Ascending aorta (tissue), 2 donors: Measurements from ENCODE around the gene NEK7. TPM values are rescaled to one million over a fixed set of nuclear protein-coding genes. Genes with fewer than 3 reads are reported as not detected.
"Not testable (repeated sequence)": the region's sequence is repeated elsewhere in the genome, so short reads cannot be mapped to it uniquely, and the experiment has no call there.

ENCODE experiments used
- DNase-seq, 2 donors: peaks; one replicate each; pipeline ENCODE4 v3.0.0-alpha.2; 2019; ENCODE audit warnings: low spot score in 2 of 2
- H3K27ac ChIP-seq, 2 donors: fragments of 200-600 bp; sonication (generic); one replicate each; pipeline ENCODE4 v1.5.1; 2016 to 2017; ENCODE audit warnings: mild to moderate bottlenecking in 1 of 2
- H3K27me3 ChIP-seq: fragments of 200-600 bp; sonication (generic); one replicate; pipeline ENCODE4 v1.5.1; 2017
- H3K36me3 ChIP-seq, 2 donors: fragments of 200-600 bp; sonication (generic); one replicate each; pipeline ENCODE4 v1.5.1; 2016
- H3K4me1 ChIP-seq, 2 donors: fragments of 200-600 bp; sonication (generic); one replicate each; pipeline ENCODE4 v1.5.1; 2016 to 2017; ENCODE audit warnings: mild to moderate bottlenecking in 1 of 2
- H3K4me3 ChIP-seq, 2 donors: fragments of 200-600 bp; sonication (generic); one replicate each; pipeline ENCODE4 v1.5.1; 2016 to 2017; ENCODE audit warnings: mild to moderate bottlenecking in 1 of 2
- H3K9me3 ChIP-seq, 2 donors: fragments of 200-600 bp; sonication (generic); one replicate each; pipeline ENCODE4 v1.5.1; 2016
- intact Hi-C: fragments of 100-400 bp; cut with DNase I; formaldehyde crosslinking; loops from one replicate; pipeline ENCODE4 v1.15.1; 2023
- total RNA-seq: library from RNA; depleted of rRNA; stranded (reverse); fragments of >200 nt; gene quantifications from one replicate; pipeline ENCODE4 v1.1.0, GENCODE V29; 2016
- TF ChIP-seq, protein P1 (sequence below), 3 experiments: fragments of 200-600 bp in 2 of 3; fragments of 450-650 bp in 1 of 3; sonication (generic) in 2 of 3; IDR thresholded peaks; one replicate each; pipeline ENCODE4 v1.5.1; 2016 to 2019; ENCODE audit warnings: antibody characterized with exemption in 3 of 3, mild to moderate bottlenecking in 1 of 3, moderate library complexity in 1 of 3

NEK7 gene
- total RNA-seq, 1 donor from 2014 or later, result 43.6 TPM

DNA sequence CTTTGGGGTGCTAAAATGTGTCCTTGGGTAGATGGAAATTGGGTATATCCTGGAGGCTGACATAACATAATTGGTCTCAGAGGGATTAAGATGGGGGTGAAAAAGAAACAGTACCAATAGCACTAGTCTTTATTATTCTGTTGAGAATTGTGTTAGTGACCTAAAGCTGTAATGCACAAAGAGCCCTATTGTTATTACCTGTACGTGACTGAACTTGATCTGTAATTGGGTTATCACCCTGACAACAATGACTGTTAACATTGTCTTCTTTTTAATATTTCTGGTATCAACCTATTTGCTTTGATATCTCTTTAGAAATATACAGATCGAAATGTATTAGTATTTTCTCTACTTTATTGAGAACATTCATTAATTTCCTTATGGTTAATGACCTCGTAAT is 147.6 kb downstream of the NEK7 start:
- no peak for DNase-seq
- no peak overlapping the region for H3K4me3 ChIP-seq
- H3K27ac ChIP-seq, result no peak overlapping the region
- TF ChIP-seq, protein P1, sequence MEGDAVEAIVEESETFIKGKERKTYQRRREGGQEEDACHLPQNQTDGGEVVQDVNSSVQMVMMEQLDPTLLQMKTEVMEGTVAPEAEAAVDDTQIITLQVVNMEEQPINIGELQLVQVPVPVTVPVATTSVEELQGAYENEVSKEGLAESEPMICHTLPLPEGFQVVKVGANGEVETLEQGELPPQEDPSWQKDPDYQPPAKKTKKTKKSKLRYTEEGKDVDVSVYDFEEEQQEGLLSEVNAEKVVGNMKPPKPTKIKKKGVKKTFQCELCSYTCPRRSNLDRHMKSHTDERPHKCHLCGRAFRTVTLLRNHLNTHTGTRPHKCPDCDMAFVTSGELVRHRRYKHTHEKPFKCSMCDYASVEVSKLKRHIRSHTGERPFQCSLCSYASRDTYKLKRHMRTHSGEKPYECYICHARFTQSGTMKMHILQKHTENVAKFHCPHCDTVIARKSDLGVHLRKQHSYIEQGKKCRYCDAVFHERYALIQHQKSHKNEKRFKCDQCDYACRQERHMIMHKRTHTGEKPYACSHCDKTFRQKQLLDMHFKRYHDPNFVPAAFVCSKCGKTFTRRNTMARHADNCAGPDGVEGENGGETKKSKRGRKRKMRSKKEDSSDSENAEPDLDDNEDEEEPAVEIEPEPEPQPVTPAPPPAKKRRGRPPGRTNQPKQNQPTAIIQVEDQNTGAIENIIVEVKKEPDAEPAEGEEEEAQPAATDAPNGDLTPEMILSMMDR (IDR thresholded peaks at IDR 0.05), result no peak
- no peaks in the 10 kb centered on the region for H3K27me3 ChIP-seq
- intact Hi-C loops, result no loop called here
- H3K9me3 ChIP-seq, result no peaks in the 10 kb centered on the region
- peaks cover 0 to 3% of the 10 kb centered on the region in 2 donors for H3K36me3 ChIP-seq
- no peaks in the 10 kb centered on the region for H3K4me1 ChIP-seq

DNA sequence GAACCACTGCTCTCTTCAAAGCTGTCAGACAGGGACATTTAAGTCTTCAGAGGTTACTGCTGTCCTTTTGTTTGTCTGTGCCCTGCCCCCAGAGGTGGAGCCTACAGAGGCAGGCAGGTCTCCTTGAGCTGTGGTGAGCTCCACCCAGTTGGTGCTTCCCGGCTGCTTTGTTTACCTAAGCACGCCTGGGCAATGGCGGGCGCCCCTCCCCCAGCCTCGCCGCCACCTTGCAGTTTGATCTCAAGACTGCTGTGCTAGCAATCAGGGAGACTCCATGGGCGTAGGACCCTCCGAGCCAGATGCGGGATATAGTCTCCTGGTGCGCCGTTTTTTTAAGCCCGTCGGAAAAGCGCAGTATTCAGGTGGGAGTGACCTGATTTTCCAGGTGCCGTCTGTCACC is 158.0 kb downstream of the NEK7 start:
- intact Hi-C loops, H3K4me3 ChIP-seq, H3K4me1 ChIP-seq: not testable (repeated sequence)

DNA sequence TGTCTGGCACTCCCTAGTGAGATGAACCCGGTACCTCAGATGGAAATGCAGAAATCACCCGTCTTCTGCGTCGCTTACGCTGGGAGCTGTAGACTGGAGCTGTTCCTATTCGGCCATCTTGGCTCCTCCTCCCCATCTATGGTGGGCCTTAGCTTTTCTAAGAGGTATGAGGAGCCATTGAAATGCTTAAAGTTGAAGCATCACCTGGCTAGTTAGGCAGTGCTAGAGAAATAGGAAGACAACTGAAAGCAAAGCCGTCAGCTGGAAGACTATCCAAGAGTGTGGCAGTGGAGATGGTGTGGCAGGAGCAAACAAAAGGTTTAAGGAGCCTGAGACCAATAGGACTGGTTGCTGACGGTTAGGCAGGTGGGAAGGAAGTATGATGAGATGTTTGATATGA is 158.5 kb downstream of the NEK7 start:
- H3K27me3 ChIP-seq, H3K27ac ChIP-seq, H3K4me1 ChIP-seq, intact Hi-C loops, H3K4me3 ChIP-seq, DNase-seq, H3K9me3 ChIP-seq: not testable (repeated sequence)
- H3K36me3 ChIP-seq, result peaks cover 6 to 16% of the 10 kb centered on the region in 2 donors

More for the DNA sequence above, 158.0 kb downstream of the NEK7 start:
- H3K27me3 ChIP-seq, H3K27ac ChIP-seq, H3K9me3 ChIP-seq, DNase-seq: not testable (repeated sequence)
- H3K36me3 ChIP-seq, result peaks cover 6 to 16% of the 10 kb centered on the region in 2 donors

DNA sequence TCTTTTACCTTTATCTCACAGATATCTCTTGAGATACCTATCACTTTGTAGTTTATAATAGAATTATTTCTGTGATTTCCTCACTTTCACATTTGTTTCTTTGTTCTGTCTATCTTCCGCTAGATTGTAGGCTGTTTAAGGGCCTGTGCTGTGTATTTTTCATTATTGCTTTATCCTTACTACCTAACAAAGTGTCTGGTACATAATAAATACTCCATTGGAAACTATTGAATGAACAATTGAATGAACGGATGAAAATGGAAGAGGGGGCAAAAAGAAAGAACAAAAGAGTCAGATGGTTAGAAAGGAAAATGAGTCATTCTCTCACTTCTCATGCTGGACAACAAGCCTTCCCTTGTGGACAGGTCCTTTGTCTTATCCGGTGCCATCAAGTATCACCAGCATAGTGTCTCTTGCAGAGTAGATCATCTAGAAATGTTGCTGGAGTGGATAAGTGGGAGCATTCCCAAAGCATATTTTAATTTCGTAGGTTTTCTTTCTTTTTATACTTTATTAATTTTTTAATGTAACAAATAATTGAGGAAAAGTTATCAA is 159.8 kb downstream of the NEK7 start:
- H3K9me3 ChIP-seq, result no peaks in the 10 kb centered on the region
- H3K4me3 ChIP-seq, result no peak overlapping the region
- DNase-seq, result no peak
- no peaks in the 10 kb centered on the region for H3K4me1 ChIP-seq
- H3K27ac ChIP-seq, result no peak overlapping the region
- intact Hi-C loops, result no loop called here
- H3K36me3 ChIP-seq, result peaks cover 6 to 22% of the 10 kb centered on the region in 2 donors
- H3K27me3 ChIP-seq, result no peaks in the 10 kb centered on the region
- TF ChIP-seq, protein P1 (IDR thresholded peaks at IDR 0.05), result no peak

DNA sequence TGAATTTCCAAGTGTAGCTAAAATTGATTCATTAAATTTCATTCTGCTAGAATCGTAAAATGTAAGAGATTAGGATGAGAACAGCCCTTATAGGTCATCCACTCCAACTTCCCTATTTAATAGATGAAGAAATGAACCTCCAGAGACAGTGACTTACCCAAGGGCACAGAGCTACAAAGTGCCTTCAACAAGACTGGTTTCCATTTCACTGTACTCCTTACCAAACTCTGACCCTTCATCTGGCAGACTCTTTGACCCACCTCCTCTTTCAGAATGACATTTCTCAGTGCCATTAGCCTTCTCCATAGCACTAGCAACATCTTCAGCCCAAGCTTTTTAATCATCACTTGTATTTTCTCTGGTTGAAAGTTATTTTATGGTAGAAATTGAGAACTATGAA is 161.3 kb downstream of the NEK7 start:
- Histone ChIP-seq H3K9me3 (no peaks in the 10 kb centered on the region), H3K4me1 (no peaks in the 10 kb centered on the region), H3K27me3 (no peaks in the 10 kb centered on the region), H3K27ac (no peak overlapping the region), H3K36me3 (peaks cover 6 to 22% of the 10 kb centered on the region in 2 donors), H3K4me3 (no peak overlapping the region)
- DNase-seq, result no peak
- intact Hi-C loops, result no loop called here
- TF ChIP-seq, protein P1 (IDR thresholded peaks at IDR 0.05), result no peak

DNA sequence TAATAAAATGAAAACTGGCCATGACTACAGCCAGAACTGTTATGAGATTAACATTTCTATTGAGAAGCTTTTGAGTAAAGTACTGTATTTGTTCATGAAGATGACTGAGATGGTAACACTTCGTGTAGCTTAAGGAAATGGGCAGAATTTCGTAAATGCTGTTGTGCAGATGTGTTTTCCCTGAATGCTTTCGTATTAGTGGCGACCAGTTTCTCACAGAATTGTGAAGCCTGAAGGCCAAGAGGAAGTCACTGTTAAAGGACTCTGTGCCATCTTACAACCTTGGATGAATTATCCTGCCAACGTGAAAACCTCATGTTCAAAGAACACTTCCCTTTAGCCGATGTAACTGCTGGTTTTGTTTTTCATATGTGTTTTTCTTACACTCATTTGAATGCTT is 164.0 kb downstream of the NEK7 start:
- Histone ChIP-seq H3K36me3 (peaks cover 6 to 13% of the 10 kb centered on the region in 2 donors), H3K27me3 (no peaks in the 10 kb centered on the region), H3K4me1 (no peaks in the 10 kb centered on the region), H3K4me3 (no peak overlapping the region), H3K9me3 (no peaks in the 10 kb centered on the region), H3K27ac (no peak overlapping the region)
- DNase-seq, result no peak
- intact Hi-C loops, result no loop called here
- TF ChIP-seq, protein P1 (IDR thresholded peaks at IDR 0.05), result no peak

DNA sequence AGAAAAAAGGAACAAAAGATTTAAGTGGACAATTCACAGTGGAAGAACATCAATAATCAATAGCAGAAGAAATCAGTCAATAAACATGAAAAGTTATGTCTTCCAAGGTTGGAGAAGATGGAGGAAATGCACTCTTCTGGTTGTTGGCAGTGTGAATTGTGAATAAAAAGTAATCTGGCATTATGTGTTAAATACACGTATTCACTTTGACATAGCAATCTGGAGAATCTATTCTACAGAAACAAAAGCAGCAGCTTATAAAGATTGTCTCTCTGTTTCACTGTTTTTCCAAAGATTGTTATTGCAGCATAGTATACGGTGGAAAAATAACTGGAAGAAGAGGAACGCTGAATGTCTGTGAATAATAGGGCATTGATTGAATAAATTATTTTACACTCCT is 169.4 kb downstream of the NEK7 start:
- no peak overlapping the region for H3K27ac ChIP-seq
- DNase-seq, result no peak
- H3K36me3 ChIP-seq, result no peaks in the 10 kb centered on the region
- no peaks in the 10 kb centered on the region for H3K4me1 ChIP-seq
- no peaks in the 10 kb centered on the region for H3K27me3 ChIP-seq
- no peak overlapping the region for H3K4me3 ChIP-seq
- intact Hi-C loops, result no loop called here
- TF ChIP-seq, protein P1 (IDR thresholded peaks at IDR 0.05), result no peak
- no peaks in the 10 kb centered on the region for H3K9me3 ChIP-seq
